Skin epidermis (tissue), 12 donors: ENCODE measurements around the gene NSFL1C.
"Not testable (repeated sequence)": the region's sequence is repeated elsewhere in the genome, so short reads cannot be mapped to it uniquely, and the experiment has no call there.

Experiments
- H3K27ac ChIP-seq, 21 experiments: fragments of 200-600 bp; sonication (generic) in 11 of 21; one replicate each; pipeline ENCODE4 v1.5.0; 2020; ENCODE audit warnings: mild to moderate bottlenecking in 3 of 21, inconsistent platforms in 2 of 21, moderate library complexity in 2 of 21
- H3K4me3 ChIP-seq, 7 experiments: fragments of 200-600 bp; sonication (generic) in 2 of 7; one replicate each; pipeline ENCODE4 v1.5.0; 2020; ENCODE audit warnings: inconsistent platforms in 2 of 7, mild to moderate bottlenecking in 2 of 7, moderate library complexity in 1 of 7

The NSFL1C gene

GRCh38 chr20:1431158-1431557 is 35.5 kb downstream of the NSFL1C start:
- Histone ChIP-seq H3K4me3 (no peak overlapping the region), H3K27ac (no peak overlapping the region)

GRCh38 chr20:1430004-1430451 is 36.6 kb downstream of the NSFL1C start:
- Histone ChIP-seq H3K4me3 (no peak overlapping the region), H3K27ac (no peak overlapping the region)

- no peak overlapping the region for H3K4me3 ChIP-seq
- no peak overlapping the region for H3K27ac ChIP-seq
Measured at GRCh38 chr20:1429143-1429728, 37.4 kb downstream of the NSFL1C start.

GRCh38 chr20:1427457-1428054 is 39.1 kb downstream of the NSFL1C start:
- H3K4me3 ChIP-seq = no peak overlapping the region
- H3K27ac ChIP-seq = no peak overlapping the region

DNA sequence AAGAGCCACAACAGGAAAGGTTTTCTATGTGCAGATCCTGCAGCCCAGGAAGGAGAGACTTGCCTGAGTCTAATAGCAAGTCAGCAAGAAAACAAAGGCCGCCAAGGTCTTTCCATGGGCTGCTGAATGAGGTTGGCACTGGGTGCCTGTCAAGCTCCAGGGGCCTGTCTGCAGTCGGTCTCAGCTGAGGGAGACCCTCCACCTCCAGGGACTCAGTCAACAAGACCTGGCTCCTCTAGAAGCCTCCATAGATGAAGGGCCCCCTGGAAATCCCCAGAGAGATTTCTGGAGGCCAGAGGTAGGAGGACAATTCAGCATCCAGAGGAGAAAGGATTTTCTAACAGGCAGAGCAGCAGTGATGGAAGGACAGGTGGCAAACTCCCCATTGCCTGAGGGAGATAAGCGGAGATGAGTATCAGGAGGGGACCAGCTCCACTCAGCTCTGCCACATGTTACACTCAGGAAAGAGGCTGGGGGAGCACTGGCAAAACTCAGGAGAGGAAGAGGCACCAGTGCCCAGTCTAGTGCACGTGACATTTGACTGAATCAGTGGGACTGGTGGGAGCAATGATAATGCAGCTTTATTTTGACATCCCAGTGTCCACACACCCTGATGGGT is 40.3 kb downstream of the NSFL1C start:
- H3K4me3 ChIP-seq = no peak overlapping the region

DNA sequence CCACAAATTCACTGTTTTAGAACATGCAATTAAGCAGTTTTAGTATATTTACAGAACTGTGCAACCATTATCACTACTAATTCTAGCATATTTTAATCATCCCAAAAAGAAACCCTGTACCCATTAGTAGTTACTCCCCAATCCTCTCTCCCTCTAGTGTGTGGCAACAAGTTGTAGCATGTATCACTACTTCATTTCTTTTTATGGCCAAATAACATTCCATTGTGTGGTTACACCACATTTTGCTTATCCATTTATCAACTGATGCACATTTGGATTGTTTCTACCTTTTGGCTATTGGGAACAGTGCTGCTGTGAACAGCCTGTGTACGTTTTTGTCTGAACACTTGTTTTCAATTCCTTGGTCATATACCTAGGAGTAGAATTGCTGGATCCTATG is 42.3 kb downstream of the NSFL1C start:
- H3K27ac ChIP-seq = no peak overlapping the region
- no peak overlapping the region for H3K4me3 ChIP-seq

More for the DNA sequence above, 40.3 kb downstream of the NSFL1C start:
- no peak overlapping the region for H3K27ac ChIP-seq

GRCh38 chr20:1423625-1424106 is 43.0 kb downstream of the NSFL1C start:
- no peak overlapping the region for H3K4me3 ChIP-seq
- H3K27ac ChIP-seq = no peak overlapping the region

GRCh38 chr20:1423206-1423605 is 43.4 kb downstream of the NSFL1C start:
- no peak overlapping the region for H3K27ac ChIP-seq
- H3K4me3 ChIP-seq = no peak overlapping the region

DNA sequence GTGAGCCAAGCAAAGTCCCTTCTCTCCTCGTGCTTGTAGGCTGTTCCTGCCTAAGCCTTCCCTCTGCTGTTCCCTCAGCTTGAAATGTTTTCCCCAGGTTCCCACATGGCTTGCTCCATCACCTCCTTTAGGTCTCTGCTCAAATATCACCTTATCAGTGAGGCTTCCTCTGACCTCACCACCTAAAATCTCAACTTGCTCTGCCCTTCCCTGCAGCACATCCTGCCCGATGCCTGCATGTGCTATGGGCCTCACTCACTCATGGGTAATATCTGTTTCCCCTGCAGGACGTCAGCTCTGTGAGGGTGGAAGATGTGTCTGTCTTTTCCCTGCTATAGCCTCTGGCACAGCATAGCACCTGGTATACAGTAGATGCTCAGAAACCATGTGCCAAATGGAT is 43.9 kb downstream of the NSFL1C start:
- H3K4me3 ChIP-seq = no peak overlapping the region
- H3K27ac ChIP-seq = no peak overlapping the region

DNA sequence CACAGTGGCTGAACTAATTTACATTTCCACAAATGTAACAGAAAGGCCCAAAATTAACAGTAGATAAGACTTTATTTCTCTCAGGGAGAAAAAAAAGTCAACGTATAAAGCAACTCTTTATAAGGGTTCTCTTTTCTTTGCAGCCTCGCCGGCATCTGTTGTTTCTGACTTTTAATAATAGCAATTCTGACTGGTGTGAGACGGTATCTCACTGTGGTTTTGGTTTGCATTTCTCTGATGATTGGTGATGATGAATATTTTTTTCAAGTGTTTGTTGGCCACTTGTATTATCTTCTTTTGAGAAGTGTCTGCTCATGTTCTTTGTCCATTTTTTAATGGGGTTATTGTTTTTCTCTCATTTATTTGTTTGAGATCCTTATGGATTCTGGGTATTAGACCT is 46.6 kb downstream of the NSFL1C start:
- no peak overlapping the region for H3K4me3 ChIP-seq
- no peak overlapping the region for H3K27ac ChIP-seq

DNA sequence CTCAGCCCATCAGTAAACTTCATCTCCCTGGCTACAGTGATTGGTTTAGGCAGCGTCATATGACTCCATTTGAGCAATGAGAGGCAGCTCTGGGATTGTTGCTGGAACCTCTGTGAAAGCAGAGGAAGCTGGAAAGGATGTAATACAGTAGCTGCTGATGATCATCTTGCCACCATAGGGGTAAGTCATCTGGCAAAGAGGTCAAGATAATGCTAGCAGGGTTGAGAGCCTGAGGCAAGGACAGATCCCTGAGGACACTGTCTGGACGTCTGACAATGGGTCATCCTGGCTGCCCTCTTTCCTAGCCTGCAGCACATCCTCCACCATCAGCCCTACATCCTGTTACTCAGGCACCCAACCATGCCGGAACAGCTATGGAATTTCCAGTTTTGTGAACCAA is 48.3 kb downstream of the NSFL1C start:
- no peak overlapping the region for H3K4me3 ChIP-seq
- no peak overlapping the region for H3K27ac ChIP-seq

DNA sequence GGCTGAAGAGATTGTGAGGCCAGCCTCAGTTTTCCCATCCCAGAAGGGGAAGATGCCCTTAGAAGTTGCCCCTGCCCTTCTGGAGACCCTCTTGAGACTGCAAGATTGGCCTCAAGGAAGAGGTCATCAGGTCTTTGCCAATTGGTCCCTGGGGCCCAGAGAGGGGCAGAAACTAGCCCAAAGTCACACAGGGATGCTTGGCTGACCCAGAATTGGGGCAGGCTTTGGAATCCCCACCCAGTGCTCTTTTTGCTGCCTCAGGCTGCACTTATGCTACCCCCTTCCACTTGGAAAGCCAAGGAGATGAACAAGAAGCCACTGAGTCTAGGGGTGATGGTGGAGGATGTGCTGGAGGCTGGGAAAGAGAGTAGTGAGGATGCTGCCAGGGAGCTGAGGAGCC is 48.9 kb downstream of the NSFL1C start:
- H3K27ac ChIP-seq = no peak overlapping the region
- H3K4me3 ChIP-seq = no peak overlapping the region

DNA sequence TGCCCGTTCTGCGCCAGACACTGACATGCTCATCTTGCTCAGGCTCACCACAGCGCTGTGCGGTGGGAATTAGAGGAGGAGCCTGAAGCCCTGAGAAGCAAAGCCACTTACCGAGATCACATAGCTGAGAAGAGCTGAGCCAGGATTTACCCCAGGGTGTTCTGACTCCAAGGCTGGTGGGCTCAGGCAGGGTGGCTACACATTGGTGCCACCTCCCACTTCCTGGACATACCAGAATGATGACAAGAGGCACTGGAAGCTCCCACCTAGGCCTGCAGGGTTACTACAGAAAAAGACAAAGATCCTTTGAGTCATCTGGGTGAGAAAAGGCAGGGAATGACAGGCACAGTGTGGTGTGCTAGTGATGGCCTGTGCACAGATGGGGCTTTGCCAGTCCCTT is 49.4 kb downstream of the NSFL1C start:
- H3K4me3 ChIP-seq = no peak overlapping the region
- H3K27ac ChIP-seq = no peak overlapping the region

DNA sequence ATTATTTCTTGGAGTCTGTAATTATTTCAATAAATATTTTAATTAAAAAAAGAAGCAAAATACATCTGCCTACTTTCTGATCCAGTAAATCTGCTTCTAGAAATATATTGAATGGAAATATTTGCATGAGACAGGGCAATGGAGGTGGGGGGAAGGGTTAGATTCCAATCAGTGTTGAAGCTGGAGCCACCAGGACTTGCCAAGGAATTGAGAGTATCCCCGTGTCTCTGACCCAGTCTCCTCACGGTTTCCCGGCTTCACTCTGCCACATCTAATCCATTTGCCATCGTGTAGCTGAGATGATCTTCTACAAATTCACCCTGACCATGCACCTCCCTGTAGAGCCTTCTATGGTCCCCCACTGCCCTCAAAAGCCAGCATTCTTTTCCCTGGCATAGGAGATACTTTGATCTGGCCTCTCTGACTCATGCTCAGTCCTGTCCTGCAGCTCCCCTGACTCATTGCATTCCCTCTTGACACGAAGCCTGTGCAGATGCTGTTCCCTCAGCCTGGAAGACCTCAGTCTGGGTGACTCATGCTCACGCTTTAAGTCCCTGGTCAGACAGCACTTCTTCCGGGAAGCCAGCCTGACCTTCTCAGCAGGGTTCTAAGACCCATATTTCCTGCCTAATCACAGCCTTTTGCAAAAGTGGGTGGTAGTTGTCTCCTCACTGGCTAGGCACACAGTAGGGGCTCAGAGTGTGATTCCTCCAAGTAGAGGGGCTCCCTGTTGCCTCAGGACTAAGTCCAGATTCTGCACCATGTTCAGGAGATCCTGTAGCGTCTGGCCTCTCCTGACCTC is 50.8 kb downstream of the NSFL1C start:
- Histone ChIP-seq H3K4me3 (no peak overlapping the region), H3K27ac (no peak overlapping the region)

- H3K27ac ChIP-seq = no peak overlapping the region
- no peak overlapping the region for H3K4me3 ChIP-seq
Measured at GRCh38 chr20:1414982-1415381, 51.7 kb downstream of the NSFL1C start.

DNA sequence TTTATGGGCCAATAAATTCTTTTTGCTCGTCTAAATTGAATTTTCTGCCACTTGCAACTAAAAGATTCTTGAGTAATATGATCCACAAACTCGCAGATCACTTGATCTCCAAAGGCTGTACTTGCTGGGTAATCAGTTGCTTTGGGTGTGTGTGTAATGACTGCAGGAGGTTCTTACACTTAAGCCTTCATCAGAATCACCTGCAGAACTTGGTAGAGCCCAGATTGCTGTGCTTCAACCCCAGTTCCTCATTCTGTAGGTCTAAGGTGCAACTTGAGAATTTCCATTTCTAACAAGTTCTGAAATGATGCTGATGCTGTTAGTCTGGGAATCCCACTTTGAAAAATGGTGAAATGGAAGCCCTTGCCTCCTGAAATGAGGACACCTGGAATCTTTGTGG is 60.8 kb downstream of the NSFL1C start:
- H3K4me3 ChIP-seq = no peak overlapping the region
- no peak overlapping the region for H3K27ac ChIP-seq

GRCh38 chr20:1403624-1404023 is 63.0 kb downstream of the NSFL1C start:
- H3K27ac ChIP-seq = no peak overlapping the region
- no peak overlapping the region for H3K4me3 ChIP-seq

DNA sequence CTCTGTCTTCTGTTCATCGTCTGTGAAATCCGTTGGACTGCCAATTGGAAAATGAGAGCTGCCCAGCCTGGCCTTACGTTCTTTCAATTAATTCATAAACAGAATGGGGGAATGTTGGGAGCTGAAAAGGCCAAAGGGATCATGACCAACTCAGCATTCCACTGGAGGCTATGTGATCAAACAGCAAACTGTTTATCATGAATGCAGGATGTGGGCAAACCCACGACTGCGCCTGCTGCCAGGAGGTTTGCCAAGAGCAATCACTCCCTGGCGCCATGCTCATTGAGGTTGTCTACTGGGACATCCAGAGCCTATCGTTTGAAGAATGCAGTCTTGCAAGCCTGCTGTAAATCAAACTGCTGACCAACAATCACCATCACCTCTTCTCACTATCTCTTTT is 64.5 kb downstream of the NSFL1C start:
- Histone ChIP-seq H3K27ac (no peak overlapping the region), H3K4me3 (no peak overlapping the region)

DNA sequence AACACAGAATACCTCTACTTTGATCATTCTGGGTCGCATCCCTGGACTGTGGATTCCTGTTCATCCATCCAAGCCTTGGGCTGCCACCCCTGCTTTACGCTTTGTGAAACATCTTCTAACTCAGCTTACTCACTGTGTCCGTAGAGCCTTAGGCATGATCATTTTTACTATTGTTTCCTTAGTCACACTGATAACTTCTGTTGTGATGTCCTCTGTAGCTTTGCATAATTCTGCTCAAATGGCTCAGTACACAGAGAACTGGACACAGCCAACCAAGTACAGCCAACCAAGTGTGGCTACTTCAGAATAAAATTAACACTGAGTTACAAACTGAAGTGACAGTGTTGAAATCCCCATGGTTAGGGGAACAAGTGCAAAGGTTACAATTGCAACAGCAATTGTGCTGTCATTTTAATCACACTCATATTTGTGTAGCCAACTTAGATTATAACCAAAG is 65.2 kb downstream of the NSFL1C start:
- Histone ChIP-seq H3K27ac (no peak overlapping the region), H3K4me3 (no peak overlapping the region)

DNA sequence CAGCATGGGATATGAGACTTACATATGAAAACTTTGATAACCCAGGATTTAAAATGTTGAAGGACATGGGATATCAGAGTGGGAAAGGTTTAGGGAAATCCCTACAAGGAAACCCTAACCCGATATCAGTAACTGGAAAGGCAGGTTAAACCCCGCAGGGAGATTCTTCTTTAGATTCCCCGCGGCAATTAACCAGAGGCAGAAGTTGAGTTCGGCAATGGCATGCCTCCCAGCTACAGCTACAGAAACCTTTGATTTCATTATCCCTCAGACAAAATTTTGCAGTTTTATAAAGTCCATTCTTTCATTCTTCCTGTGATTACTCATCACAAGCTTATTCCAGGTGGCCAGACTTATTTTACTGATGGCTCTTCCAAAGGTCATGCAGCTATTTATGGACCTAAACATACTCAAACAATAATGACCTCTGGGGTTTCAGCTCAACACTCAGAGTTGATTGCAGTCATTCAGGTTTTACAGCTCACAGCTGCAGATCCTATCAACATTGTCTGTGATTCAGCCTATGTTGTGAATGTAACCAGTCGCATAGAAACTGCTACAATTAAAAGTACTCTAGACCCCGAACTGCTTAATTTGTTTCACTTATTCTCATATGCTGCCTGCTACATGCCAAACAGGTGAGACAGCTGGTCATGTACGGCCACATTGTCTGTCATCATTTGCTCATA is 66.8 kb downstream of the NSFL1C start:
- H3K4me3 ChIP-seq = not testable (repeated sequence)

More for the DNA sequence above, 66.8 kb downstream of the NSFL1C start:
- H3K27ac ChIP-seq = peak overlapping the region in 2 of 21 experiments; percentile 19 to 29
